OCI-LY7 (cell line): ENCODE measurements around the gene EGFR. TPM values are rescaled to one million over a fixed set of nuclear protein-coding genes. Genes with fewer than 3 reads are reported as not detected.

Experiments used
- BruUV-seq: library from RNA; stranded (reverse); fragments of 400-500 nt; replicated peaks from 2 replicates; lab custom pipeline; 2021; lab: Mats Ljungman, UMichigan
- CTCF ChIA-PET: fragments of 300-600 bp; sonication (Branson Sonifier 250); formaldehyde crosslinking; loops from one replicate; lab custom pipeline; 2022; ENCODE audit warnings: antibody characterized with exemption; ENCODE audit not compliant: unreplicated experiment; lab: Charles Lee
- POLR2A ChIA-PET: fragments of 300-600 bp; sonication (Branson Sonifier 250); formaldehyde crosslinking; loops from one replicate; lab custom pipeline; 2022; ENCODE audit warnings: antibody characterized with exemption; lab: Charles Lee
- DNase-seq: peaks from one replicate; pipeline ENCODE4 v3.0.0-alpha.2; 2015; ENCODE audit warnings: low spot score
- H2AFZ ChIP-seq: fragments of 200-600 bp; sonication (generic), shearing (Covaris generic); 2 replicates; pipeline ENCODE4 v1.6.1; 2014; ENCODE audit warnings: mild to moderate bottlenecking, antibody characterized with exemption, low read length, moderate library complexity
- H3K27ac ChIP-seq: fragments of 200-600 bp; sonication (generic); 2 replicates; pipeline ENCODE4 v1.5.1; 2014; ENCODE audit warnings: mixed run types, low read depth, mild to moderate bottlenecking, moderate library complexity, low read length, inconsistent platforms; ENCODE audit not compliant: poor library complexity, severe bottlenecking
- H3K36me3 ChIP-seq: fragments of 200-600 bp; sonication (generic); 2 replicates; pipeline ENCODE4 v1.6.1; 2014; ENCODE audit warnings: mild to moderate bottlenecking, antibody characterized with exemption, low read length, moderate library complexity, mixed read lengths; ENCODE audit not compliant: insufficient read depth
- H3K4me1 ChIP-seq: fragments of 200-600 bp; sonication (generic); 2 replicates; pipeline ENCODE4 v1.5.1; 2014; ENCODE audit warnings: mild to moderate bottlenecking, low read length; ENCODE audit not compliant: insufficient read depth, poor library complexity, severe bottlenecking
- H3K4me2 ChIP-seq: fragments of 200-600 bp; sonication (generic); 2 replicates; pipeline ENCODE4 v1.6.1; 2014; ENCODE audit warnings: mild to moderate bottlenecking, low read length
- H3K4me3 ChIP-seq: fragments of 200-600 bp; sonication (generic); 2 replicates; pipeline ENCODE4 v1.5.1; 2014; ENCODE audit warnings: mild to moderate bottlenecking, low read depth, low read length; ENCODE audit not compliant: poor library complexity, severe bottlenecking
- H3K79me2 ChIP-seq: fragments of 200-600 bp; sonication (generic); 2 replicates; pipeline ENCODE4 v1.6.1; 2016; ENCODE audit warnings: low read depth, mild to moderate bottlenecking, low read length, moderate library complexity, mixed read lengths; ENCODE audit not compliant: insufficient read depth
- H3K9me2 ChIP-seq: fragments of 200-600 bp; sonication (generic); 2 replicates; pipeline ENCODE4 v1.6.1; 2016; ENCODE audit warnings: mild to moderate bottlenecking, low read length, mixed read lengths; ENCODE audit not compliant: insufficient read depth
- H3K9me3 ChIP-seq: fragments of 200-600 bp; sonication (generic); 2 replicates; pipeline ENCODE4 v1.6.1; 2014; ENCODE audit warnings: mild to moderate bottlenecking, mixed run types, low read length, mixed read lengths
- H4K20me1 ChIP-seq: fragments of 200-600 bp; sonication (generic); 2 replicates; pipeline ENCODE4 v1.6.1; 2014; ENCODE audit warnings: mild to moderate bottlenecking, antibody characterized with exemption, low read length, moderate library complexity, mixed read lengths; ENCODE audit not compliant: insufficient read depth
- CTCF ChIP-seq: fragments of 200-600 bp; sonication (generic); conservative IDR thresholded peaks from 2 replicates; pipeline ENCODE4 v1.5.1; 2014; ENCODE audit warnings: mild to moderate bottlenecking, antibody characterized with exemption, low read length, moderate library complexity, mixed read lengths
- EZH2phosphoT487 ChIP-seq: fragments of 200-600 bp; sonication (generic); IDR thresholded peaks from 2 replicates; pipeline ENCODE4 v1.6.1; 2018; ENCODE audit warnings: low read depth, borderline replicate concordance, mild to moderate bottlenecking, mixed run types, antibody characterized with exemption, low read length, moderate library complexity, mixed read lengths
- intact Hi-C: fragments of 100-400 bp; cut with micrococcal nuclease; formaldehyde crosslinking; loops from one replicate; pipeline ENCODE4 v1.10.0; 2022; ENCODE audit not compliant: unreplicated experiment
- total RNA-seq, 2 experiments: library from RNA; depleted of rRNA in 1 of 2; stranded (reverse); fragments of >200 nt in 1 of 2; shearing (Covaris generic) in 1 of 2; gene quantifications; 2 replicates each; pipeline ENCODE4 v1.2.3, GENCODE V29; 2014 to 2022

Gene EGFR
- total RNA-seq, 2 experiments from 2014 or later, result 0.27 TPM; not detected in 1

- Histone ChIP-seq H3K4me2 (no peak overlapping the region), H2AFZ (no peak overlapping the region), H3K36me3 (no peaks in the 10 kb centered on the region), H3K9me2 (no peaks in the 10 kb centered on the region), H3K79me2 (no peaks in the 10 kb centered on the region), H3K27ac (no peak overlapping the region), H3K4me1 (no peaks in the 10 kb centered on the region), H3K4me3 (no peak overlapping the region), H3K9me3 (no peaks in the 10 kb centered on the region), H4K20me1 (no peaks in the 10 kb centered on the region)
- intact Hi-C loops, result no loop called here
- ChIA-PET CTCF (no interaction called here), POLR2A (no interaction called here)
- BruUV-seq, result no TSS peak
- no peak for TF ChIP-seq EZH2phosphoT487
- no peak for TF ChIP-seq CTCF
- DNase-seq, result no peak
Observed at GRCh38 chr7:55044791-55045190, 26.0 kb downstream of the EGFR start.

GRCh38 chr7:55046582-55047342 is 27.9 kb downstream of the EGFR start:
- no peak for DNase-seq

More at GRCh38 chr7:55046582-55047342, 27.9 kb downstream of the EGFR start:
- ChIA-PET CTCF (no interaction called here), POLR2A (no interaction called here)
- Histone ChIP-seq H3K79me2 (no peaks in the 10 kb centered on the region), H3K9me3 (no peaks in the 10 kb centered on the region), H4K20me1 (no peaks in the 10 kb centered on the region), H3K4me1 (no peaks in the 10 kb centered on the region), H3K27ac (no peak overlapping the region), H2AFZ (no peak overlapping the region), H3K36me3 (no peaks in the 10 kb centered on the region), H3K4me3 (no peak overlapping the region), H3K9me2 (no peaks in the 10 kb centered on the region), H3K4me2 (no peak overlapping the region)
- BruUV-seq, result no TSS peak
- TF ChIP-seq CTCF, result no peak
- no peak for TF ChIP-seq EZH2phosphoT487
- intact Hi-C loops, result no loop called here
